ENCODE results near the gene STK32B. TPM values are rescaled to one million over a fixed set of nuclear protein-coding genes. Genes with fewer than 3 reads are reported as not detected.

STK32B gene
- total RNA-seq, 1 donor from 2014 or later = not detected

DNA sequence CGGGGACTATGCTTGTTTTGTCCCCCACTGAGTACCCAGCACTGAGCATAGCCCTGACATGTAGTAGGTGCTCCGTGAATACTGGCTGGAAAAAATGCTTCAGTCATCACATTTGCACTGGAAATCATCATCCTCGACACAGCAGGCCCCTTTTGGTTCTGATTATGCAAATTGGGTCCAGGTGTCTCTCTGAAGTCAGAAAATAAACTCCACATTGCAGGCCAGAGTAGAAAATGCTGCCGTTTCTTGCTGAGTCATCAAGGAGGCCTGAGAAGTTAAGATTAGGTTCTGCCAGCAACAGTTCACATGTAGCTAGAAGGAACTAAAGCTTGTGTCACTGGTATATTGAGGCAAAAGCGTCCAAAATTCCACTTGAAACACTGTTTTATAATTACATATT, 15.0 kb upstream of the STK32B start:
- Mint-ChIP-seq H3K27ac (no peak overlapping the region), H3K4me3 (no peak overlapping the region), H3K36me3 (ENCODE audit: low read depth) (no peaks in the 10 kb centered on the region), H3K4me1 (ENCODE audit: low read depth) (peaks cover 5% of the 10 kb centered on the region), H3K27me3 (ENCODE audit: insufficient read depth) (no peaks in the 10 kb centered on the region), H3K9me3 (no peaks in the 10 kb centered on the region)
- no peak for DNase-seq (ENCODE audit: low spot score)
- intact Hi-C loops (cut with micrococcal nuclease) = no loop called here

DNA sequence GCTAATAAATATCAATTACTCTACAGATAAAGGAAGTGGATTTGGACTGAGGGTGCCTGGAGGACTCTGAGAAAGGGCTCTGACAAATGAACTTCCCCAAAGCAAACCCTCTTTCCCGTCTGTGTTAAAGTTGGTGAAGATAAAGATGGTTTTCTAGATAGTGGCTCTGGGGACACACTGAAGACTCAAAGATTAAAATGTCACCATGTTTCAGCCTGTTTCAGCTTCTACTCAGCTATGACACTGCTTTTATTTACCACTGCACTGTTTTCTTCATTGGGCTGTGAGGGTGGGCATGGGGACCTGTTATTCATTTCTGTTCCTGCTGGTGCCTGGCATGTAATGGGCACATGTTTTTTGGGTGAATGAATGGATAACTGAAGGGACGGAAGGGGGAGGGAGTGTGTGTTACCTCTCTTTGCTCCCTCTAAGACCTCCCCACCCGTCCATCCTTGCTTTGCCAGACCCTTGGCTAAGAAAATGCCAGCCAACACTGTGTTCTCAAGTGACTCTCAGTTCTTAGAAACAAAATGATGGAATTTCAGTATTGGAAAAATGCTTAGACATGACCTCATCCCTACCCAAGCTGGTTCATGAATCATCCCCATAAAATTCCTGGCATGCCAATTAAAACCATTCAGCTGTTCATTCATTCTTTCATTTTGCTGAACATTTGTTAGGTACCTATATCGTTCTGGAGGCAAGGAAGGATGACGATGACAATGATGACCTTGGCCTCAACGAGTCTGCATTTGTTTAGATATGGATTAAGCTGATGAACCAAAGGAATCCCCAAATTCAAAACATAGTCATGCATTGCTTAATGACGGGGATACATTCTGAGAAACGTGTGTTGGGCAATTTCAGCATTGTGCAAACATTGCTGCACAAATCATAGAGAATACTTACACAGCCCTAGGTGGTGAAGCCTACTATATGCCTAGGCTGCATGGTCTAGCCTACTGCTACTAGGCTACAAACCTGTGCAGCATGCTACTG, 13.4 kb upstream of the STK32B start:
- DNase-seq (ENCODE audit: low spot score) = no peak
- no peaks in the 10 kb centered on the region for H3K27me3 Mint-ChIP-seq (ENCODE audit: insufficient read depth)
- H3K36me3 Mint-ChIP-seq (ENCODE audit: low read depth) = no peaks in the 10 kb centered on the region
- H3K9me3 Mint-ChIP-seq = no peaks in the 10 kb centered on the region
- H3K27ac Mint-ChIP-seq = no peak overlapping the region
- peaks cover 5% of the 10 kb centered on the region for H3K4me1 Mint-ChIP-seq (ENCODE audit: low read depth)
- intact Hi-C loops (cut with micrococcal nuclease) = no loop called here
- no peak overlapping the region for H3K4me3 Mint-ChIP-seq

- Mint-ChIP-seq H3K4me1 (ENCODE audit: low read depth) (no peaks in the 10 kb centered on the region), H3K4me3 (no peak overlapping the region), H3K27me3 (ENCODE audit: insufficient read depth) (no peaks in the 10 kb centered on the region), H3K27ac (no peak overlapping the region), H3K36me3 (ENCODE audit: low read depth) (no peaks in the 10 kb centered on the region), H3K9me3 (no peaks in the 10 kb centered on the region)
- no peak for DNase-seq (ENCODE audit: low spot score)
- intact Hi-C loops (cut with micrococcal nuclease) = no loop called here
Observed at GRCh38 chr4:5039800-5040199, 11.5 kb upstream of the STK32B start.

GRCh38 chr4:5040856-5041620, 10.2 kb upstream of the STK32B start:
- Mint-ChIP-seq H3K9me3 (no peaks in the 10 kb centered on the region), H3K4me3 (no peak overlapping the region), H3K27ac (no peak overlapping the region), H3K4me1 (ENCODE audit: low read depth) (no peaks in the 10 kb centered on the region), H3K36me3 (ENCODE audit: low read depth) (no peaks in the 10 kb centered on the region), H3K27me3 (ENCODE audit: insufficient read depth) (no peaks in the 10 kb centered on the region)
- intact Hi-C loops (cut with micrococcal nuclease) = no loop called here
- no peak for DNase-seq (ENCODE audit: low spot score)

GRCh38 chr4:5041699-5042098, 9.6 kb upstream of the STK32B start:
- H3K4me3 Mint-ChIP-seq = no peak overlapping the region
- no peaks in the 10 kb centered on the region for H3K9me3 Mint-ChIP-seq
- no peak overlapping the region for H3K27ac Mint-ChIP-seq
- DNase-seq (ENCODE audit: low spot score) = no peak
- H3K4me1 Mint-ChIP-seq (ENCODE audit: low read depth) = no peaks in the 10 kb centered on the region
- H3K27me3 Mint-ChIP-seq (ENCODE audit: insufficient read depth) = no peaks in the 10 kb centered on the region
- intact Hi-C loops (cut with micrococcal nuclease) = no loop called here
- H3K36me3 Mint-ChIP-seq (ENCODE audit: low read depth) = no peaks in the 10 kb centered on the region

GRCh38 chr4:5043579-5043978, 7.7 kb upstream of the STK32B start:
- intact Hi-C loops (cut with micrococcal nuclease) = no loop called here
- H3K9me3 Mint-ChIP-seq = no peaks in the 10 kb centered on the region
- no peaks in the 10 kb centered on the region for H3K27me3 Mint-ChIP-seq (ENCODE audit: insufficient read depth)
- H3K4me1 Mint-ChIP-seq (ENCODE audit: low read depth) = no peaks in the 10 kb centered on the region
- no peak for DNase-seq (ENCODE audit: low spot score)
- no peak overlapping the region for H3K4me3 Mint-ChIP-seq
- no peaks in the 10 kb centered on the region for H3K36me3 Mint-ChIP-seq (ENCODE audit: low read depth)
- no peak overlapping the region for H3K27ac Mint-ChIP-seq

GRCh38 chr4:5044341-5044740, 6.9 kb upstream of the STK32B start:
- no peak overlapping the region for H3K4me3 Mint-ChIP-seq
- H3K27ac Mint-ChIP-seq = no peak overlapping the region
- no peak for DNase-seq (ENCODE audit: low spot score)
- no peaks in the 10 kb centered on the region for H3K36me3 Mint-ChIP-seq (ENCODE audit: low read depth)
- H3K4me1 Mint-ChIP-seq (ENCODE audit: low read depth) = no peaks in the 10 kb centered on the region
- intact Hi-C loops (cut with micrococcal nuclease) = no loop called here
- no peaks in the 10 kb centered on the region for H3K9me3 Mint-ChIP-seq
- H3K27me3 Mint-ChIP-seq (ENCODE audit: insufficient read depth) = peaks cover 3% of the 10 kb centered on the region

DNA sequence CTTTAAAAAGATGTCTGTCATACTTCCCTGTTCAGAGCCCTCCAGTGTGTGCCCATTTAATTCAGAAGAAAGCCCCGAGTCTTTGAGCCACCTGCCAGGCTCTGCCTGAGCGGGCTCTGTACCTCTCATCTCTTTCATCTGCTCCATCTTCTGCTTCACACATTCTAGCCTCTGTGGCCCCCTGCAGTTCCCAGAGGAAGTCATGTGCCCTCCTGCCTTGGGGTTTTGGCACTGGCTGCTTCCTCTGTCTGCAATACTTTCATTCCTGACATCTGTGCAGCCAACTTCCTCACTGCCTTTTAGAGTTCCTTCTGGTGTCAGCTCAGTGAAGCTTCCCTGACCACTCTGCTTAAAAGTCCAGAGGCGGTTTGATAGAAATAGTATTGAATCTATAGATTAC, 6.2 kb upstream of the STK32B start:
- H3K36me3 Mint-ChIP-seq (ENCODE audit: low read depth) = no peaks in the 10 kb centered on the region
- no peaks in the 10 kb centered on the region for H3K9me3 Mint-ChIP-seq
- no peak overlapping the region for H3K4me3 Mint-ChIP-seq
- no peak for DNase-seq (ENCODE audit: low spot score)
- H3K4me1 Mint-ChIP-seq (ENCODE audit: low read depth) = no peaks in the 10 kb centered on the region
- H3K27ac Mint-ChIP-seq = no peak overlapping the region
- H3K27me3 Mint-ChIP-seq (ENCODE audit: insufficient read depth) = peaks cover 8% of the 10 kb centered on the region
- intact Hi-C loops (cut with micrococcal nuclease) = no loop called here

- Mint-ChIP-seq H3K4me1 (ENCODE audit: low read depth) (peaks cover 9% of the 10 kb centered on the region), H3K36me3 (ENCODE audit: low read depth) (no peaks in the 10 kb centered on the region), H3K9me3 (no peaks in the 10 kb centered on the region), H3K4me3 (no peak overlapping the region), H3K27ac (no peak overlapping the region), H3K27me3 (ENCODE audit: insufficient read depth) (peaks cover 35% of the 10 kb centered on the region)
- intact Hi-C loops (cut with micrococcal nuclease) = no loop called here
- DNase-seq (ENCODE audit: low spot score) = no peak
Observed at GRCh38 chr4:5048721-5049120, 2.6 kb upstream of the STK32B start.

DNA sequence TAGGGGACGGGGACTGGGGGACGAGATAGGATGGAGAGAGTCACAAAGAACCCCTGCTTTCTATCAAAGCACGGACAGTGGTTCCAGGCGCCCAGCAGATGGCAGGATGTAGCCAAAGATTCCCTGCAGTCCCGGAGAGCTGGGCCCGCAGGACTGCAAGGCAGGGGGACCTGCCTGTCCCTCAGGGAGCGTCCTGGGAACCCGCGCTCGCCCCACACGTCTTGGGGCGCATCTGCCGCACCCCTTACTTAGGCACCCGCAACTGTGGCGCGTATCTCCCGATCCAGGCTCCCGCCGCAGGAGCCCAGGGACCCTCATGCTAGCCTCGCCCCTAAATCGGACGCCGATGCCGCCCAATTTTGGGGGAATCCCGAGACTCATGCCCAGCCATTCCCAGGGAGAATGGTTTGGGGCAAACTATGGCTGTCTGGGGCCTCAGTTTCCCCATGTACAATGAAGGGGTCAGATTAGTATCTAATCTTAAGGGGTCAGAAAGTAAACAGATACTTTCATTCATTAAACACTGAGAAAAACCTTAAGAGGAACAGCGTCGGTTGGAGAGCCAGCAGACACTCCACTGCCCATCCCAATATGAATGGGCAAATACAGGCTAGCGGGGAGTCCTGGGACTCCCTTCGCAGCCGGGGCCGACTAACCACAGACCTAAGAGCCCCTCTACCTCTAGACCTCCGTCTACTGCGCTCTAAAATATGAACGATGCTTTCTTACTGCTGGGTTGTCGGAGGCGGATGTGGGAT, 581 bp upstream of the STK32B start:
- no peak for DNase-seq (ENCODE audit: low spot score)
- H3K27me3 Mint-ChIP-seq (ENCODE audit: insufficient read depth) = peaks cover 35% of the 10 kb centered on the region
- peak overlapping the region; percentile 46 for H3K4me3 Mint-ChIP-seq
- peaks cover 9% of the 10 kb centered on the region for H3K4me1 Mint-ChIP-seq (ENCODE audit: low read depth)
- H3K36me3 Mint-ChIP-seq (ENCODE audit: low read depth) = no peaks in the 10 kb centered on the region
- no peaks in the 10 kb centered on the region for H3K9me3 Mint-ChIP-seq
- H3K27ac Mint-ChIP-seq = no peak overlapping the region
- intact Hi-C loops (cut with micrococcal nuclease) = loop anchor here (2.0 to 5.0 kb wide), 2 partner anchors 178 to 762 kb away; no protein-coding TSS in a partner anchor

DNA sequence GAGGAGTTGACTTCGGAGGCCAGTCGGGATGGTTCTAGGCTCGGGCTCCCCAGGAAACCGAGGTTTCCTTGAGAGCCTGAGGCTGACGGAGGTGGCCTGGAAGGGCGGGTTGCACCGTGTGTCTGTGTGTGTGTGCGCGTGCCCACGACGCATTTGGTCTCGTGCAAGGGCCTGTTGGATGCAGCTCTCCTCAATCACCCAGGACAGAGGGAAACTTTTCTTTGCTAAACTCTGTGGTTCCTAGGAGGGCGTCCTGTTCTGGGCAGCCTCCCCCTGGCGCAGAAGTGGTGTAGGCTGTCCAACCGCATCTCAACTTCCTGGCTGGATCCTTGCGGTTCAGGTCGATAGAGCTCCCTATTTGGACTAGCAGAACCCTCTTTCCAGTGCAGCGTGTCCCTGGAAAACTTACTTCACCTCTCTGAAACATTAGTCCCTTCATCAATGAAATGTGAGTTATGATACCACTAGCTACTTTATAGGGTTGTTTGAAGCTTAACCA, 973 bp downstream of the STK32B start:
- peaks cover 35% of the 10 kb centered on the region for H3K27me3 Mint-ChIP-seq (ENCODE audit: insufficient read depth)
- H3K9me3 Mint-ChIP-seq = no peaks in the 10 kb centered on the region
- intact Hi-C loops (cut with micrococcal nuclease) = loop anchor here (5.0 kb wide), 1 partner anchor 180 kb away; no protein-coding TSS in a partner anchor

DNA sequence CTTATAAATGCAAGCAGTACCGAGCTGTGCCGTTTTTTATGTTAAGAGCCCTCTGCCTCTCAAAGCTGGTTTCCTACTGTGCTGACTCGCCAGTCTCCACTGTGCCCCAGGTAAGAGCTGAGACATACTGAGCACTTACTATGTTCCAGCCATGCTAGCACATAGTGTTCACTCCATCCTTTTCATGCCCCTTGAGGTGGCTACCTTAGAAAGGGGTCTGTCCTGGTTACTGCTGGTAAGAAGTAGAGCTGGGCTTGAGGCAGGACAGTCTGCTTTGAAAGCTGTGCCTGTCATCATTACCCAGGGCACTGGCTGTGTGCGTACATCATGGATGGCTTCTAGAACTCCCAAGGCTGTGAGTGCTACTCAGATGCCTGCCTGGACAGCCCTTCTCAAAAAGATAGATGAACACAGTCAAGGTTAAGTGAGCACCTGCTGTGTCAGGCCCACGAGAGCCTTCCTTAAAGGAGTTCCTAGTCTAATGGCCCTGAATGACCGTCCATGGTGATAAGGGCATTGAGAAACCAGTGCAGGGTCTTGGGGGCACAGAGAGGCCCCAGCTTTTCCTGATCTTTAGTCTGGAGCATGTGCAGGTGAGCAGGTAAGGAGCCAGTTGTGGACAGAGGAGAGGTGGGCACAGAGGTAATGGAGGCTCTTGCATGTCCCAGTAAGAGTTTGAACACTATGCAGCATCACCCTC, 1.6 kb downstream of the STK32B start:
- Mint-ChIP-seq H3K9me3 (no peaks in the 10 kb centered on the region), H3K4me1 (ENCODE audit: low read depth) (peaks cover 9% of the 10 kb centered on the region), H3K27me3 (ENCODE audit: insufficient read depth) (peaks cover 35% of the 10 kb centered on the region), H3K4me3 (peak overlapping the region; percentile 7), H3K36me3 (ENCODE audit: low read depth) (no peaks in the 10 kb centered on the region), H3K27ac (no peak overlapping the region)
- intact Hi-C loops (cut with micrococcal nuclease) = loop anchor here (5.0 kb wide), 1 partner anchor 181 kb away; no protein-coding TSS in a partner anchor
- no peak for DNase-seq (ENCODE audit: low spot score)

More for the DNA sequence above, 973 bp downstream of the STK32B start:
- H3K4me1 Mint-ChIP-seq (ENCODE audit: low read depth) = peaks cover 9% of the 10 kb centered on the region
- H3K27ac Mint-ChIP-seq = no peak overlapping the region
- no peaks in the 10 kb centered on the region for H3K36me3 Mint-ChIP-seq (ENCODE audit: low read depth)
- peak overlapping the region; percentile 7 for H3K4me3 Mint-ChIP-seq
- DNase-seq (ENCODE audit: low spot score) = no peak
